ENCODE measurements around the gene NUSAP1. TPM values are rescaled to one million over a fixed set of nuclear protein-coding genes. Genes with fewer than 3 reads are reported as not detected.
"Not testable (repeated sequence)": the region's sequence is repeated elsewhere in the genome, so short reads cannot be mapped to it uniquely, and the experiment has no call there.

The NUSAP1 gene
- total RNA-seq, 1 experiment from 2014 or later: 88.0 TPM

DNA sequence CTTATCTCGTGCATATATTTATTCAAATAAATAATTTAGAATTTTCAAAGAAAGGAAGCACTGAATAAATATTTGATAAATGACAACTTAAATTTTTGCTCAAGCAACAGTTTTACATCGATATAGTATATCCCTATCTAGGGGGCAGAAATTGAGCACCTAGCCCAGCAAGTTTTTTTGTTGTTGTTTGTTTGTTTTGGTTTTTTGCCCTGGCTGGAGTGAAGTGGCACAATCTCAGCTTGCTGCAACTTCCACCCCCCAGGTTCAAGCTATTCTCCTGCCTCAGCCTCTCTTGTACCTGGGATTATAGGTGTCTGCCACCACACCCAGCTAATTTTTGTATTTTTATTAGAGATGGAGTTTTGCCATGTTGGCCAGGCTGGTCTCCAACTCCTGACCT lies 42.7 kb upstream of the NUSAP1 start:
- Mint-ChIP-seq H3K4me3 (ENCODE audit: low read depth, unreplicated experiment) (no peak overlapping the region), H3K27ac (ENCODE audit: unreplicated experiment) (no peak overlapping the region), H3K9me3 (ENCODE audit: low read depth, unreplicated experiment) (no peaks in the 10 kb centered on the region), H3K4me1 (ENCODE audit: low read depth, unreplicated experiment) (no peaks in the 10 kb centered on the region), H3K27me3 (ENCODE audit: unreplicated experiment) (no peaks in the 10 kb centered on the region), H3K36me3 (ENCODE audit: insufficient read depth, unreplicated experiment) (peaks cover 34% of the 10 kb centered on the region)
- intact Hi-C loops (cut with micrococcal nuclease; ENCODE audit: unreplicated experiment): no loop called here
- no TSS peak for BruUV-seq (replicated peaks)
- TF ChIP-seq, protein P1, sequence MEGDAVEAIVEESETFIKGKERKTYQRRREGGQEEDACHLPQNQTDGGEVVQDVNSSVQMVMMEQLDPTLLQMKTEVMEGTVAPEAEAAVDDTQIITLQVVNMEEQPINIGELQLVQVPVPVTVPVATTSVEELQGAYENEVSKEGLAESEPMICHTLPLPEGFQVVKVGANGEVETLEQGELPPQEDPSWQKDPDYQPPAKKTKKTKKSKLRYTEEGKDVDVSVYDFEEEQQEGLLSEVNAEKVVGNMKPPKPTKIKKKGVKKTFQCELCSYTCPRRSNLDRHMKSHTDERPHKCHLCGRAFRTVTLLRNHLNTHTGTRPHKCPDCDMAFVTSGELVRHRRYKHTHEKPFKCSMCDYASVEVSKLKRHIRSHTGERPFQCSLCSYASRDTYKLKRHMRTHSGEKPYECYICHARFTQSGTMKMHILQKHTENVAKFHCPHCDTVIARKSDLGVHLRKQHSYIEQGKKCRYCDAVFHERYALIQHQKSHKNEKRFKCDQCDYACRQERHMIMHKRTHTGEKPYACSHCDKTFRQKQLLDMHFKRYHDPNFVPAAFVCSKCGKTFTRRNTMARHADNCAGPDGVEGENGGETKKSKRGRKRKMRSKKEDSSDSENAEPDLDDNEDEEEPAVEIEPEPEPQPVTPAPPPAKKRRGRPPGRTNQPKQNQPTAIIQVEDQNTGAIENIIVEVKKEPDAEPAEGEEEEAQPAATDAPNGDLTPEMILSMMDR (IDR thresholded peaks at IDR 0.05; ENCODE audit: unreplicated experiment): no peak
- DNase-seq: no peak
- CTCF ChIA-PET: interaction anchor here (0.7 kb wide), 1 partner anchor 31 kb away, joined by 4 read pairs; no protein-coding TSS in a partner anchor

DNA sequence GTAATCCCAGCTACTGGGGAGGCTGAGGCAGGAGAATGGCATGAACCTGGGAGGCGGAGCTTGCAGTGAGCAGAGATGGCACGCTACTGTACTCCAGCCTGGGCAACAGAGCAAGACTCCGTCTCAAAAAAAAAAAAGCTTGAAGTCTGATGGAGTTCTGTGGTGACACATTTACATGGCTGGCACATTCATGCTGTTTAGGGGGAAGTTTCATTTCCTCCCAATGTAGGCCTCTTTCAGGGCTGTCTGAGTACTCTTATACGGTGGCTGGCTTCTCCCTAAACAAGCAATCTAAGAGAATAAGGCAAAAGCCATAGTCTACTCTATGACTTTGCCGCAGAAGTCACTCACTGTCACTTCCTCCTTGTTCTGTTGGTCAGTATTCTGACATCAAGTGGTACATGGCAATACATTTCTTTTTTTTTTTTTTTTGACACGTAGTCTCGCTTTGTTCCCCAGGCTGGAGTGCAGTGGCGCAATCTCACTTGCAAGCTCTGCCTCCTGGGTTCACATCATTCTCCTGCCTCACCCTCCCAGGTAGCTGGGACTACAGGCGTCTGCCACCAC lies 41.5 kb upstream of the NUSAP1 start:
- no peak for DNase-seq
- H3K9me3 Mint-ChIP-seq (ENCODE audit: low read depth, unreplicated experiment): no peaks in the 10 kb centered on the region
- no peaks in the 10 kb centered on the region for H3K4me1 Mint-ChIP-seq (ENCODE audit: low read depth, unreplicated experiment)
- no TSS peak for BruUV-seq (replicated peaks)
- H3K27me3 Mint-ChIP-seq (ENCODE audit: unreplicated experiment): no peaks in the 10 kb centered on the region
- H3K4me3 Mint-ChIP-seq (ENCODE audit: low read depth, unreplicated experiment): no peak overlapping the region
- CTCF ChIA-PET: no interaction called here
- H3K27ac Mint-ChIP-seq (ENCODE audit: unreplicated experiment): no peak overlapping the region
- intact Hi-C loops (cut with micrococcal nuclease; ENCODE audit: unreplicated experiment): no loop called here
- H3K36me3 Mint-ChIP-seq (ENCODE audit: insufficient read depth, unreplicated experiment): peaks cover 29% of the 10 kb centered on the region
- TF ChIP-seq, protein P1 (IDR thresholded peaks at IDR 0.05; ENCODE audit: unreplicated experiment): no peak

DNA sequence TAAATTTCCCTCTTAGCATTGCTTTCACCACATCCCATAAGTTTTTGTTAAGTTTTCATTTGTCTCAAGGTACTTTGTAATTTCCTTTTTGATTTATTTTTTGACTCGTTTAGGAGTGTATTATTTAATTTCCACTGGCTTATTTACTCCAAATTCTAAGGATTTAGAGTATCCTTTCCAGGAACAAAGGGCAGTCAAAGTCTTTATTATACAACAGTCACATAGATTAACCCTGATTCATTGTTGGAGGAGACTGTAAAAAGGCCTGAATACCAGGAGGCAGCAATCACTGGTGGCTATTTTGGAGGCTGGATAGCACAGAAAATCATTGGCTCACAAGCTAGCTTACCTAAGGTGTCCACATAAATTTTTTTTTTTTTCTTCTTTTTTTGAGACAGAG lies 40.2 kb upstream of the NUSAP1 start:
- H3K4me1 Mint-ChIP-seq (ENCODE audit: low read depth, unreplicated experiment): no peaks in the 10 kb centered on the region
- no peaks in the 10 kb centered on the region for H3K9me3 Mint-ChIP-seq (ENCODE audit: low read depth, unreplicated experiment)
- BruUV-seq (replicated peaks): no TSS peak
- CTCF ChIA-PET: no interaction called here
- no peak overlapping the region for H3K4me3 Mint-ChIP-seq (ENCODE audit: low read depth, unreplicated experiment)
- no peak overlapping the region for H3K27ac Mint-ChIP-seq (ENCODE audit: unreplicated experiment)
- H3K27me3 Mint-ChIP-seq (ENCODE audit: unreplicated experiment): no peaks in the 10 kb centered on the region
- H3K36me3 Mint-ChIP-seq (ENCODE audit: insufficient read depth, unreplicated experiment): peaks cover 17% of the 10 kb centered on the region
- TF ChIP-seq, protein P1 (IDR thresholded peaks at IDR 0.05; ENCODE audit: unreplicated experiment): no peak
- DNase-seq: no peak
- intact Hi-C loops (cut with micrococcal nuclease; ENCODE audit: unreplicated experiment): no loop called here

DNA sequence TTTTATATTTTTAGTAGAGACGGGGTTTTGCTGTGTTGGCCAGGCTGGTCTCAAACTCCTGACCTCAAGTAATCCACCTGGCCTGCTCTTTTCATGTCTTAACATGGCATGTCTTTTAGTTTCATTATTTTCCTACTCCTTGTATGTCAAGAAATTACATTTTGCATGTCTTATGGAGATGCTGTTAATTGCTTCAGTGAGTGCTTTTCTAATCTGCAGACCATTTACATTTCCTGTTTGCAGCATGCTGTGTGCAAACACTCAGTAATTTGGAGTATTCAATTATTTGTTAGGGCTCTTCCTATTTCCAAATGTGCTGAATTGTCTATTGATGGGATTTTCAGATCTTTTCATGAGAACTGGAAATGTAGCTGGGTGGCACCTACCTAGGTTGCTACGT lies 31.5 kb upstream of the NUSAP1 start:
- BruUV-seq (replicated peaks); DNase-seq; H3K4me1 Mint-ChIP-seq (ENCODE audit: low read depth, unreplicated experiment); H3K27ac Mint-ChIP-seq (ENCODE audit: unreplicated experiment); H3K9me3 Mint-ChIP-seq (ENCODE audit: low read depth, unreplicated experiment); H3K36me3 Mint-ChIP-seq (ENCODE audit: insufficient read depth, unreplicated experiment); H3K27me3 Mint-ChIP-seq (ENCODE audit: unreplicated experiment); H3K4me3 Mint-ChIP-seq (ENCODE audit: low read depth, unreplicated experiment); CTCF ChIA-PET; intact Hi-C loops (cut with micrococcal nuclease; ENCODE audit: unreplicated experiment): not testable (repeated sequence)

DNA sequence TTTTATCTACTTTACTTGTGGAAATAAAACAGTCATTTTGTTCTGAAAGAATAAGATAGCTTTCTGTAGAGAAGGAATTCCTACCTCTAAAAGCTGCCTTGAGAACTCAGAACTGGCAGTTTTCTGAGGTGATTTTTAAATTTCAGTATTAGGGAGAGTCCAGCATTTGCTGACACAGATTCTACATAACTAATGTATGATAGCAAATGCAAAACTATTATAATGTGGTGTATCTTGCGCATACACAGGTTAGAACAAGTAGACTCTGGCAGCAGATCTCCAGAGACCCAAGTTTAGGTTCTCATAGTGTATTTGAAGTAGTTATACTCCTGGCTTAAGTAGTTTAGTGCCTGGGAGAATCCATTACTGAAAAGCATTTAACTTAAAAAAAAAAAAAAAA lies 31.1 kb upstream of the NUSAP1 start:
- H3K36me3 Mint-ChIP-seq (ENCODE audit: insufficient read depth, unreplicated experiment): no peaks in the 10 kb centered on the region
- DNase-seq: no peak
- H3K27ac Mint-ChIP-seq (ENCODE audit: unreplicated experiment): no peak overlapping the region
- H3K4me1 Mint-ChIP-seq (ENCODE audit: low read depth, unreplicated experiment): no peaks in the 10 kb centered on the region
- BruUV-seq (replicated peaks): no TSS peak
- H3K4me3 Mint-ChIP-seq (ENCODE audit: low read depth, unreplicated experiment): no peak overlapping the region
- intact Hi-C loops (cut with micrococcal nuclease; ENCODE audit: unreplicated experiment): no loop called here
- TF ChIP-seq, protein P1 (IDR thresholded peaks at IDR 0.05; ENCODE audit: unreplicated experiment): no peak
- H3K27me3 Mint-ChIP-seq (ENCODE audit: unreplicated experiment): no peaks in the 10 kb centered on the region
- H3K9me3 Mint-ChIP-seq (ENCODE audit: low read depth, unreplicated experiment): no peaks in the 10 kb centered on the region
- CTCF ChIA-PET: no interaction called here

Measured in Calu3 (cell line).